Neural crest cell (in vitro differentiated cells): ENCODE measurements around the gene PSG3. TPM values are rescaled to one million over a fixed set of nuclear protein-coding genes. Genes with fewer than 3 reads are reported as not detected.
"Not testable (repeated sequence)": the region's sequence is repeated elsewhere in the genome, so short reads cannot be mapped to it uniquely, and the experiment has no call there.

Experiments
- DNase-seq: peaks from one replicate; pipeline ENCODE4 v3.0.0; 2021; ENCODE audit warnings: low read depth, mixed read lengths, low spot score
- H3K27ac Mint-ChIP-seq: one replicate; pipeline ENCODE4 v1.8.0; 2021; ENCODE audit warnings: mild to moderate bottlenecking, mixed read lengths; ENCODE audit not compliant: unreplicated experiment
- H3K27me3 Mint-ChIP-seq: 2 replicates; pipeline ENCODE4 v1.8.0; 2021; ENCODE audit warnings: low read depth, mild to moderate bottlenecking, mixed read lengths
- H3K36me3 Mint-ChIP-seq: 2 replicates; pipeline ENCODE4 v1.8.0; 2021; ENCODE audit warnings: low read depth, mild to moderate bottlenecking, mixed read lengths
- H3K4me1 Mint-ChIP-seq: 2 replicates; pipeline ENCODE4 v1.8.0; 2021; ENCODE audit warnings: mixed read lengths
- H3K4me3 Mint-ChIP-seq: one replicate; pipeline ENCODE4 v1.8.0; 2021; ENCODE audit warnings: mild to moderate bottlenecking, mixed read lengths
- H3K9me3 Mint-ChIP-seq: 2 replicates; pipeline ENCODE4 v1.8.0; 2021; ENCODE audit warnings: mixed read lengths
- CTCF ChIP-seq: fragments of 200-600 bp; sonication (generic); conservative IDR thresholded peaks from 2 replicates; pipeline ENCODE4 v1.5.0; 2021; ENCODE audit warnings: antibody characterized with exemption, mild to moderate bottlenecking
- total RNA-seq: library from RNA; stranded (reverse); gene quantifications from 2 replicates; pipeline ENCODE4 v1.2.1, GENCODE V29; 2021

The PSG3 gene
- total RNA-seq, 1 donor from 2014 or later, result not detected

DNA sequence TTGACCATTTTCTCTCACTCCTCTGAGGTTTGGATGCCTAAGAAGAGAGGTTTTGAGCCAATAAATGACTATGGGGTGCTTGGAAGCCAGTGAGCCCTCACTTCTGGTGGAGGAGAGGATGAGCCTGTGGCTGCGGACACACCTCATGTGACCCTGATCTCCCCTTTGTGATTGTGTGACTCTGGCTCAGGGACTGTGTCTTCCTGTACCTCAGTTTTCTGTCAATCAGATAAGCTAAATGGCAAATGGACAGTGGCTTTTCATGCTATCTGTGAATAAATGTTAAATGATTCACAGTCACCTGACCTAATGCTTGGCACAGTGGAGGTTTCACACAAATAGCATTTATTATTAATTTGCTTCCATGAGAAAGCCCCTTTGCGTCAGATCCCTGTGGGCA lies 22.5 kb upstream of the PSG3 start:
- no peak overlapping the region for H3K27ac Mint-ChIP-seq
- no peaks in the 10 kb centered on the region for H3K27me3 Mint-ChIP-seq
- H3K9me3 Mint-ChIP-seq, result peaks cover 10% of the 10 kb centered on the region
- no peak overlapping the region for H3K4me3 Mint-ChIP-seq
- no peaks in the 10 kb centered on the region for H3K4me1 Mint-ChIP-seq
- TF ChIP-seq CTCF, result no peak
- DNase-seq, result no peak
- H3K36me3 Mint-ChIP-seq, result no peaks in the 10 kb centered on the region

- not testable (repeated sequence) for H3K27ac Mint-ChIP-seq, H3K36me3 Mint-ChIP-seq, H3K27me3 Mint-ChIP-seq, H3K4me3 Mint-ChIP-seq, DNase-seq, H3K4me1 Mint-ChIP-seq
- H3K9me3 Mint-ChIP-seq, result peaks cover 10% of the 10 kb centered on the region
These were observed 21.6 kb upstream of the PSG3 start for GRCh38 chr19:42761924-42762295.

- H3K9me3 Mint-ChIP-seq, result peaks cover 10% of the 10 kb centered on the region
- H3K27ac Mint-ChIP-seq, H3K27me3 Mint-ChIP-seq, H3K4me1 Mint-ChIP-seq, DNase-seq, H3K4me3 Mint-ChIP-seq, H3K36me3 Mint-ChIP-seq: not testable (repeated sequence)
These were observed 21.0 kb upstream of the PSG3 start for GRCh38 chr19:42760954-42761923.

GRCh38 chr19:42758667-42759066 lies 18.4 kb upstream of the PSG3 start:
- not testable (repeated sequence) for H3K4me1 Mint-ChIP-seq, H3K27ac Mint-ChIP-seq, H3K27me3 Mint-ChIP-seq, DNase-seq, H3K4me3 Mint-ChIP-seq, H3K36me3 Mint-ChIP-seq
- peaks cover 14% of the 10 kb centered on the region for H3K9me3 Mint-ChIP-seq

- not testable (repeated sequence) for H3K36me3 Mint-ChIP-seq, DNase-seq, H3K4me1 Mint-ChIP-seq, H3K4me3 Mint-ChIP-seq, H3K27ac Mint-ChIP-seq, H3K27me3 Mint-ChIP-seq
- H3K9me3 Mint-ChIP-seq, result peaks cover 20% of the 10 kb centered on the region
These were observed 12.0 kb upstream of the PSG3 start for GRCh38 chr19:42752246-42752645.

DNA sequence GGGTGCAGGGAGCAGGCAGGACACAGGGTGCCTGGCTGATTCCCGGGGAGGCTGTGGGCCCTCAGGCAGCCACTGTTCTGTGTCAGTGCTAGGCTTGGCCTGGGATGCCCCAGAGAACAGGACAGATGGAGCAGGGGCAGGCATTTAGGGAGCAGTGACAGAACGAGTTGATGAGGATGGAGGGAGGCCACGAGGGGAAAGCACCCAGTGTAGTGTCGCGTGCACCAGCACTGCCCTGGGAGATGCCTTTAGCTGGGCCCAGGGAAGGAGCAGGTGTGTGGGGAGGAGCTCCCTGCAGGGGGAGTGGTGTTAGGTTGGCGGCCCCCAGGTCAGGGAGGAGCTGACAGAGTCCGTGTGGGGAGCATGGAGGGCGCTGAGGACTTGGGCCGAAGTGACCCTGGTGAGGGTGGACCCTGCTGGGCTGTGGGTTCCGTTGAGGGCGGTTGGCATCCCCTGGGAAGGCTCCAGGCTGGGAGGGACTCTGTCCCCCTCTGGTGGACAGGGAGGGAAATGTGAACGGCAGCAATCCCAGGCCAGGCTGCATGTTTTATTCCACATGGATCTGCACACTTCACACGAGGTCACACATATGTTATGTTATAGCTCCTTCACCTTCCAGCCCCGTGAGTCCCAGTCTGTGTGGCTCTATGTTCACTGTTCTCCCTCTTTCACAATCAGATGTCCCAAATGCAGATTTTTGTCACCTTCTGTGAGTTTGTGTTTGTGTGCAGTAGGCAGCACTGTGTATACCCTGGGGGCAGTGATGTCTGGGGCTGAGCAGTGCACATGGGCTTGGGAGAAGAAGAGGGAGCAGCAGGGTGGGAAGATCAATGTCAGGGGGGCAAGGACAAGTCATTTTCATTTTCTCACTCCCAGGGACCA lies 1.7 kb upstream of the PSG3 start:
- not testable (repeated sequence) for H3K36me3 Mint-ChIP-seq, H3K4me1 Mint-ChIP-seq, H3K4me3 Mint-ChIP-seq, H3K9me3 Mint-ChIP-seq, H3K27me3 Mint-ChIP-seq, H3K27ac Mint-ChIP-seq, DNase-seq

DNA sequence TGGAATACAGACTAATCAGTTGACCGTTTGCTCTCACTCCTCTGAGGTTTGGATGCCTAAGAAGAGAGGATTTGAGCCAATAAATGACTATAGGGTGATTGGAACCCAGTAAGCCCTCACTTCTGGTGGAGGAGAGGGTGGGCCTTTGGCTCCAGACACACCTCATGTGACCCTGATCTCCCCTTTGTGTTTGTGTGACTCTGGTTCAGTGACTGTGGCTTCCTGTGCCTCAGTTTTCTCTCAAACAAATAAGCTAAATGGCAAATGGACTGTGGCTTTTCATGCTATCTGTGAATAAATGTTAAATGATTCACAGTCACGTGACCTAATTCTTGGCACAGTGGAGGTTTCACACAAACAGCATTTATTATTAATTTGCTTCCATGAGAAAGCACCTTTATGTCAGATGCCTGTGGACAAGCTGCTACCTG lies 2.7 kb downstream of the PSG3 start:
- H3K9me3 Mint-ChIP-seq, H3K27ac Mint-ChIP-seq, DNase-seq, H3K4me3 Mint-ChIP-seq, H3K4me1 Mint-ChIP-seq, H3K36me3 Mint-ChIP-seq, H3K27me3 Mint-ChIP-seq: not testable (repeated sequence)

DNA sequence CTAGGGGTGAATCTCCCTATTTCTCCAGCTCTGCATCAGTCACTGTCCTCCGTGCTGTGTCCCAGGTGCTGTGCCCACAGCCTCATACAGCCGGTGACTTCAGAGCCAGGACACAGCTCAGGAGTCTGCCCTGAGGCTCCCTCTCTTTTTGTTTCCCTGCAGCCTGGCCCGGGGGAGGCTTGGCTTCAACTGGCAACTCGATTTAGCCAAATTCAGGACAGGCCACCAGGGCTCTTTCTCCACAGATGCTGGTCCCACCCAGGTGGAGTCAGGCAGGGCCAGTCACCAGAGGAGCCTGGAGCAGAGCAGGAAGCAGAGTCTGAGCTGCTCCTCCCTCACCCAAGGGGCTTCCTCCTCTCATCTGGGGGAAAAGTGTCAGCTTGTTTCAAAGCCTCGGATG lies 11.9 kb downstream of the PSG3 start:
- H3K27me3 Mint-ChIP-seq, H3K4me1 Mint-ChIP-seq, DNase-seq, H3K27ac Mint-ChIP-seq, H3K4me3 Mint-ChIP-seq, H3K9me3 Mint-ChIP-seq, H3K36me3 Mint-ChIP-seq: not testable (repeated sequence)

GRCh38 chr19:42714000-42714399 lies 26.3 kb downstream of the PSG3 start:
- H3K36me3 Mint-ChIP-seq, H3K4me3 Mint-ChIP-seq, DNase-seq, H3K27me3 Mint-ChIP-seq, H3K27ac Mint-ChIP-seq, H3K4me1 Mint-ChIP-seq: not testable (repeated sequence)
- peaks cover 15% of the 10 kb centered on the region for H3K9me3 Mint-ChIP-seq

DNA sequence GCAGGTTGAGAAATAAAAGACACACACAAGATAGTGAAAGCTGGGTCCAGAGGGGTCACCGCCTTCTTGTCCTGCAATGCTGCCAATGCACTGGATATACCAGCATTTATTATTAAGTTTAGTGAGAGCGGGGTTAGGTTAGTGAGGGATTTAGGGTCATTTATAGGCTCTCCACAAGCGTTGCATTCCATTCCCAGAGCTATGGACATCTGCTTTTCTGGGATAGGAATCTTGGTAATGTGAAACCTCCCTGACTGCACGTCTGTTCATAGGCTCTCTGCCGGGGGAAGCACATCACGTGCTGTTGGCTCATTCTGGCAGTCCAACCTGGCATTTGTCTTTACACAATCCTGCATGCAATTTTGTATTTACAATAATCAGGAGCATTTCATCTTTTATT lies 27.5 kb downstream of the PSG3 start:
- not testable (repeated sequence) for H3K27me3 Mint-ChIP-seq, H3K4me1 Mint-ChIP-seq, H3K4me3 Mint-ChIP-seq, DNase-seq, H3K27ac Mint-ChIP-seq, H3K36me3 Mint-ChIP-seq
- peaks cover 16% of the 10 kb centered on the region for H3K9me3 Mint-ChIP-seq

DNA sequence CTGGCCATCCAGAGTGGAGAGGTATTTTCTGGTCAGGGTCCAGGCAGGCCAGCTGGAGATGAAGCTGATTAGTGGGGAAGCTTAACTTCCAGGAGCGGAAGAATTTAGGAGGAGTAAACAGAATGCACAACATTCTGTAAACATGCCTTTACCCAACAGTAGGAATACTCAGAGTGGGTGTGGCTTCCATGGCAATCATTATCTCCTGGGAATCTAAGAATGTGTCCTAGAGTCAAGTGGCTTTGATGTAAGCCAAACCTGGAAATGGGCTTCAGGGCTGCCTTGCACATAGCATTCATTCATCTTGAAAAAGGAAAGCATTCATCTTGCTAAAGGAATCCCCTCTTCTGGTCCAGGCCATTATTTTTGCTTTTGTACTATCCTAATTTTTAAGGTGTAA lies 29.3 kb downstream of the PSG3 start:
- H3K27ac Mint-ChIP-seq, H3K36me3 Mint-ChIP-seq, H3K4me3 Mint-ChIP-seq, H3K27me3 Mint-ChIP-seq, DNase-seq, H3K4me1 Mint-ChIP-seq: not testable (repeated sequence)
- H3K9me3 Mint-ChIP-seq, result peaks cover 20% of the 10 kb centered on the region
